Large intestine (tissue), 12 donors: Measurements from ENCODE around the gene DBI. TPM values are rescaled to one million over a fixed set of nuclear protein-coding genes. Genes with fewer than 3 reads are reported as not detected.

ENCODE experiments used
- DNase-seq, 2 donors: peaks; one replicate each; pipeline versions ENCODE4 v3.0.0 to v3.0.0-alpha.2; 2013
- H3K27ac ChIP-seq: one replicate; pipeline ENCODE4 v1.5.1; 2013; ENCODE audit warnings: low read length
- H3K27me3 ChIP-seq: 2 replicates; pipeline ENCODE4 v1.6.1; 2013; ENCODE audit warnings: low read length; ENCODE audit not compliant: control insufficient read depth, insufficient read depth
- H3K36me3 ChIP-seq: 2 replicates; pipeline ENCODE4 v1.6.1; 2013; ENCODE audit warnings: low read length; ENCODE audit not compliant: control insufficient read depth, insufficient read depth
- H3K4me1 ChIP-seq: one replicate; pipeline ENCODE4 v1.6.1; 2013; ENCODE audit warnings: low read length; ENCODE audit not compliant: control insufficient read depth, insufficient read depth
- H3K4me3 ChIP-seq: one replicate; pipeline ENCODE4 v1.5.1; 2013; ENCODE audit warnings: low read length
- H3K9me3 ChIP-seq: one replicate; pipeline ENCODE4 v1.6.1; 2013; ENCODE audit warnings: mild to moderate bottlenecking, low read depth, low read length, moderate library complexity; ENCODE audit not compliant: control insufficient read depth
- WGBS: methylation state at CpG from one replicate; pipeline ENCODE4 v1.1.5; 2013; ENCODE audit warnings: low lambda C conversion rate; ENCODE audit not compliant: insufficient coverage; 5-methylcytosine and 5-hydroxymethylcytosine counted together
- long read RNA-seq, 11 donors: transcript quantifications; one replicate each; lab custom pipeline, GENCODE V29; 2026
- polyA plus RNA-seq: library from polyadenylated mRNA; unstranded; fragments of 120-200 nt; gene quantifications from one replicate; pipeline ENCODE4 v1.2.1, GENCODE V29; 2013

The DBI gene
- polyA plus RNA-seq: 377 TPM
- long read RNA-seq, donor 1, transcript DBI-204 (5 exons, 576 nt): minor isoform, 7 of 220 reads
- long read RNA-seq, donor 1, transcript DBI-202 (4 exons, 637 nt): major isoform, 195 of 220 reads
- long read RNA-seq, donor 1, partial matches to known transcripts: 11 of 220 reads
- long read RNA-seq, donor 1, other reads (novel, unspliced or antisense): 5 of 220 reads
- long read RNA-seq, donor 2, transcript DBI-206 (2 exons, 842 nt): minor isoform, 11 of 616 reads
- long read RNA-seq, donor 2, transcript DBI-202 (4 exons, 637 nt): major isoform, 502 of 616 reads
- long read RNA-seq, donor 2, transcript DBI-204 (5 exons, 576 nt): minor isoform, 16 of 616 reads
- long read RNA-seq, donor 2, transcript DBI-207 (2 exons, 784 nt): minor isoform, 5 of 616 reads
- long read RNA-seq, donor 2, partial matches to known transcripts: 68 of 616 reads
- long read RNA-seq, donor 2, other reads (novel, unspliced or antisense): 6 of 616 reads
- long read RNA-seq, donor 3: 0 reads
- long read RNA-seq, donor 4, transcript DBI-202 (4 exons, 637 nt): major isoform, 44 of 56 reads
- long read RNA-seq, donor 4, partial matches to known transcripts: 5 of 56 reads
- long read RNA-seq, donor 4, other reads (novel, unspliced or antisense): 0 of 56 reads
- long read RNA-seq, donor 5, transcript DBI-202 (4 exons, 637 nt): major isoform, 206 of 228 reads
- long read RNA-seq, donor 5, transcript DBI-204 (5 exons, 576 nt): minor isoform, 9 of 228 reads
- long read RNA-seq, donor 5, partial matches to known transcripts: 11 of 228 reads
- long read RNA-seq, donor 5, other reads (novel, unspliced or antisense): 0 of 228 reads
- long read RNA-seq, donor 6, transcript DBI-204 (5 exons, 576 nt): minor isoform, 9 of 371 reads
- long read RNA-seq, donor 6, transcript DBI-207 (2 exons, 784 nt): minor isoform, 5 of 371 reads
- long read RNA-seq, donor 6, transcript DBI-206 (2 exons, 842 nt): minor isoform, 5 of 371 reads
- long read RNA-seq, donor 6, transcript DBI-202 (4 exons, 637 nt): major isoform, 316 of 371 reads
- long read RNA-seq, donor 6, partial matches to known transcripts: 34 of 371 reads
- long read RNA-seq, donor 6, other reads (novel, unspliced or antisense): 0 of 371 reads
- long read RNA-seq, donor 7, transcript DBI-206 (2 exons, 842 nt): minor isoform, 5 of 164 reads
- long read RNA-seq, donor 7, transcript DBI-202 (4 exons, 637 nt): major isoform, 142 of 164 reads
- long read RNA-seq, donor 7, partial matches to known transcripts: 16 of 164 reads
- long read RNA-seq, donor 7, other reads (novel, unspliced or antisense): 0 of 164 reads
- long read RNA-seq, donor 8, transcript DBI-207 (2 exons, 784 nt): minor isoform, 5 of 615 reads
- long read RNA-seq, donor 8, transcript DBI-202 (4 exons, 637 nt): major isoform, 530 of 615 reads
- long read RNA-seq, donor 8, transcript DBI-204 (5 exons, 576 nt): minor isoform, 29 of 615 reads
- long read RNA-seq, donor 8, transcript DBI-206 (2 exons, 842 nt): minor isoform, 8 of 615 reads
- long read RNA-seq, donor 8, partial matches to known transcripts: 30 of 615 reads
- long read RNA-seq, donor 8, other reads (novel, unspliced or antisense): 7 of 615 reads
- long read RNA-seq, donor 9, transcript DBI-207 (2 exons, 784 nt): minor isoform, 6 of 561 reads
- long read RNA-seq, donor 9, transcript DBI-206 (2 exons, 842 nt): minor isoform, 10 of 561 reads
- long read RNA-seq, donor 9, transcript DBI-204 (5 exons, 576 nt): minor isoform, 17 of 561 reads
- long read RNA-seq, donor 9, transcript DBI-202 (4 exons, 637 nt): major isoform, 482 of 561 reads
- long read RNA-seq, donor 9, partial matches to known transcripts: 42 of 561 reads
- long read RNA-seq, donor 9, other reads (novel, unspliced or antisense): 0 of 561 reads
- long read RNA-seq, donor 10, transcript DBI-207 (2 exons, 784 nt): minor isoform, 7 of 359 reads
- long read RNA-seq, donor 10, transcript DBI-202 (4 exons, 637 nt): major isoform, 303 of 359 reads
- long read RNA-seq, donor 10, transcript DBI-204 (5 exons, 576 nt): minor isoform, 10 of 359 reads
- long read RNA-seq, donor 10, transcript DBI-206 (2 exons, 842 nt): minor isoform, 9 of 359 reads
- long read RNA-seq, donor 10, partial matches to known transcripts: 27 of 359 reads
- long read RNA-seq, donor 10, other reads (novel, unspliced or antisense): 0 of 359 reads
- long read RNA-seq, donor 11, transcript DBI-206 (2 exons, 842 nt): minor isoform, 5 of 331 reads
- long read RNA-seq, donor 11, transcript DBI-204 (5 exons, 576 nt): minor isoform, 8 of 331 reads
- long read RNA-seq, donor 11, transcript DBI-202 (4 exons, 637 nt): major isoform, 286 of 331 reads
- long read RNA-seq, donor 11, transcript DBI-207 (2 exons, 784 nt): minor isoform, 6 of 331 reads
- long read RNA-seq, donor 11, partial matches to known transcripts: 22 of 331 reads
- long read RNA-seq, donor 11, other reads (novel, unspliced or antisense): 0 of 331 reads

- H3K4me1 ChIP-seq: peaks cover 15% of the 10 kb centered on the region
- H3K27ac ChIP-seq: peak within 1 kb of the TSS; percentile 85
- DNase-seq: peak; percentile 98 to 99
- no peaks in the 10 kb centered on the region for H3K27me3 ChIP-seq
- no peaks in the 10 kb centered on the region for H3K9me3 ChIP-seq
- peaks cover 35% of the 10 kb centered on the region for H3K36me3 ChIP-seq
- no CpG with 5 or more reads among the region's 65 CpGs for WGBS
- peak within 1 kb of the TSS; percentile 67 for H3K4me3 ChIP-seq
These were observed at the start of gene DBI, which contains the start of gene C2orf76 for GRCh38 chr2:119366649-119367471. Gene DBI (plus strand): TSS chr2:119366977. CDS start chr2:119367052, 75 bp downstream. Gene C2orf76 (minus strand): TSS chr2:119366834. CDS start chr2:119339959, 26,875 bp downstream.

GRCh38 chr2:119317554-119317953, 49.2 kb upstream of the DBI start:
- no peaks in the 10 kb centered on the region for H3K9me3 ChIP-seq
- peaks cover 11% of the 10 kb centered on the region for H3K4me1 ChIP-seq
- H3K4me3 ChIP-seq: no peak overlapping the region
- H3K27ac ChIP-seq: peak overlapping the region; percentile 15
- DNase-seq: no peak
- H3K36me3 ChIP-seq: no peaks in the 10 kb centered on the region
- 80% methylated on average over 1 of the region's 1 CpG for WGBS
- no peaks in the 10 kb centered on the region for H3K27me3 ChIP-seq

- Histone ChIP-seq H3K9me3 (no peaks in the 10 kb centered on the region), H3K4me3 (no peak overlapping the region), H3K27ac (no peak overlapping the region), H3K36me3 (no peaks in the 10 kb centered on the region), H3K4me1 (peaks cover 11% of the 10 kb centered on the region), H3K27me3 (no peaks in the 10 kb centered on the region)
- no peak for DNase-seq
- 77% methylated on average over 4 of the region's 7 CpGs for WGBS
These were observed 47.2 kb upstream of the DBI start for GRCh38 chr2:119319593-119319992.

GRCh38 chr2:119323459-119323858, 43.3 kb upstream of the DBI start:
- H3K36me3 ChIP-seq: no peaks in the 10 kb centered on the region
- H3K9me3 ChIP-seq: no peaks in the 10 kb centered on the region
- no CpG with 5 or more reads among the region's 8 CpGs for whole genome bisulfite sequencing
- no peaks in the 10 kb centered on the region for H3K27me3 ChIP-seq
- H3K27ac ChIP-seq: no peak overlapping the region
- H3K4me3 ChIP-seq: no peak overlapping the region
- no peaks in the 10 kb centered on the region for H3K4me1 ChIP-seq
- DNase-seq: no peak

- peak; percentile 31 to 71 for DNase-seq
These were observed 42.0 kb upstream of the DBI start for GRCh38 chr2:119324685-119325270.

GRCh38 chr2:119326938-119327337, 39.8 kb upstream of the DBI start:
- H3K4me1 ChIP-seq: no peaks in the 10 kb centered on the region
- WGBS: 80% methylated on average over 1 of the region's 1 CpG
- no peak overlapping the region for H3K27ac ChIP-seq
- no peaks in the 10 kb centered on the region for H3K36me3 ChIP-seq
- no peaks in the 10 kb centered on the region for H3K27me3 ChIP-seq
- DNase-seq: no peak
- no peaks in the 10 kb centered on the region for H3K9me3 ChIP-seq
- no peak overlapping the region for H3K4me3 ChIP-seq

More at GRCh38 chr2:119324685-119325270, 42.0 kb upstream of the DBI start:
- Histone ChIP-seq H3K36me3 (no peaks in the 10 kb centered on the region), H3K4me1 (no peaks in the 10 kb centered on the region), H3K4me3 (no peak overlapping the region), H3K27me3 (no peaks in the 10 kb centered on the region), H3K9me3 (no peaks in the 10 kb centered on the region), H3K27ac (peak overlapping the region; percentile 9)
- 29% methylated on average over 1 of the region's 9 CpGs for WGBS

- Histone ChIP-seq H3K27me3 (no peaks in the 10 kb centered on the region), H3K27ac (no peak overlapping the region), H3K4me3 (no peak overlapping the region), H3K4me1 (no peaks in the 10 kb centered on the region), H3K9me3 (no peaks in the 10 kb centered on the region), H3K36me3 (no peaks in the 10 kb centered on the region)
- DNase-seq: no peak
- 92% methylated on average over 2 of the region's 6 CpGs for WGBS
These were observed 39.3 kb upstream of the DBI start for GRCh38 chr2:119327431-119327830.

- no peaks in the 10 kb centered on the region for H3K9me3 ChIP-seq
- H3K27me3 ChIP-seq: no peaks in the 10 kb centered on the region
- no peaks in the 10 kb centered on the region for H3K36me3 ChIP-seq
- H3K4me3 ChIP-seq: no peak overlapping the region
- 100% methylated on average over 1 of the region's 6 CpGs for WGBS
- H3K4me1 ChIP-seq: no peaks in the 10 kb centered on the region
- no peak overlapping the region for H3K27ac ChIP-seq
- no peak for DNase-seq
These were observed 33.8 kb upstream of the DBI start for GRCh38 chr2:119332953-119333352.
